ENCODE results near the gene NR5A2.

DNA sequence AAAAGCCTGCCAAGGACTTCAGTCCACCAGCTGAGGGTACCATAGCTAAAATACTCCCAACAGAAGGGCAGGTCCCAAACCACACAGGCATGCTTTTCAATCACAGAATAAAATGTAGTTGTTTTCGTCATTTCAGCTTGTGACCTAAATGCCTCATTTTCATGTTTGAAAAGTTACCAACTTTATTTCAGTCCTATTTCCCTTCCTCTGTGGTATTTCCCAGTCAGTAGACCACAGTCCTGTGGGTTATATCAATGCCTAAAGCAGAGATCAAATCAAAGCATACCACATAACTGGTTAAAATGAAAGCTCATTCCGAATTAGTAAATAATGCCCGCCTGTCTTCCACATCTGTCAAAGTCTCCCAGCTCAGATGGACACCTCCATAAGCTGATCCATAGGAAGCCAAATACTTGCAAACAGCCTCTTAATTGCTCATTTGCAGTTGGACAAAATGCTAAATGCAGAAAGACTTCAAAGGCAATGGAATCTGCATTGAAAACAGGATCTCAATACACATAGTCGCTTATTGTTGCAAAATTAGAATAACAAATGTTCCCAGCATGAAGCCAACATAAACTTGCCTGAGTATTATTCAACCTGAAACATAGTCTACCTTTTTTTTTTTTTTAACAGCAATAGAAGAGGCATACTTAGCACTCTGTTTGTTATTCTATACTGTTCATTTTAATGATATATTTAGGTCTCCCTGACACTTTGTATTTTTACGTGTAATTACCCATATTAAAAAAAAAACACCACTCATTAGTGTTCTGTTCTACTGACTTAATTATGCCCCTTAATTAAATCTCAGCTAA lies 53.9 kb downstream of the NR5A2 start:
- TF ChIP-seq, protein P1, sequence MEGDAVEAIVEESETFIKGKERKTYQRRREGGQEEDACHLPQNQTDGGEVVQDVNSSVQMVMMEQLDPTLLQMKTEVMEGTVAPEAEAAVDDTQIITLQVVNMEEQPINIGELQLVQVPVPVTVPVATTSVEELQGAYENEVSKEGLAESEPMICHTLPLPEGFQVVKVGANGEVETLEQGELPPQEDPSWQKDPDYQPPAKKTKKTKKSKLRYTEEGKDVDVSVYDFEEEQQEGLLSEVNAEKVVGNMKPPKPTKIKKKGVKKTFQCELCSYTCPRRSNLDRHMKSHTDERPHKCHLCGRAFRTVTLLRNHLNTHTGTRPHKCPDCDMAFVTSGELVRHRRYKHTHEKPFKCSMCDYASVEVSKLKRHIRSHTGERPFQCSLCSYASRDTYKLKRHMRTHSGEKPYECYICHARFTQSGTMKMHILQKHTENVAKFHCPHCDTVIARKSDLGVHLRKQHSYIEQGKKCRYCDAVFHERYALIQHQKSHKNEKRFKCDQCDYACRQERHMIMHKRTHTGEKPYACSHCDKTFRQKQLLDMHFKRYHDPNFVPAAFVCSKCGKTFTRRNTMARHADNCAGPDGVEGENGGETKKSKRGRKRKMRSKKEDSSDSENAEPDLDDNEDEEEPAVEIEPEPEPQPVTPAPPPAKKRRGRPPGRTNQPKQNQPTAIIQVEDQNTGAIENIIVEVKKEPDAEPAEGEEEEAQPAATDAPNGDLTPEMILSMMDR (optimal IDR thresholded peaks at IDR 0.05 in 1 of 3, IDR thresholded peaks at IDR 0.05 in 1 of 3, conservative IDR thresholded peaks at IDR 0.05 in 1 of 3; ENCODE audit: extremely low read depth in 1 of 3, insufficient read depth in 2 of 3, low read length in 3 of 3): no peak
- no peak for TF ChIP-seq EZH2 (IDR thresholded peaks at IDR 0.05; ENCODE audit: low read length)

All from keratinocyte (primary cell).